ACC112 (cell line): ENCODE measurements around the gene PDE8A.

ENCODE experiments used
- H2AFZ ChIP-seq: fragments of 200-600 bp; sonication (generic); one replicate; pipeline ENCODE4 v1.6.0; 2017; ENCODE audit warnings: antibody characterized with exemption, low read length; ENCODE audit not compliant: unreplicated experiment
- H3K27ac ChIP-seq: fragments of 200-600 bp; sonication (generic); 2 replicates; pipeline ENCODE4 v1.5.1; 2014; ENCODE audit warnings: low read depth, mild to moderate bottlenecking, antibody characterized with exemption, low read length, moderate library complexity
- H3K27me3 ChIP-seq: fragments of 200-600 bp; sonication (generic); 2 replicates; pipeline ENCODE4 v1.6.1; 2014; ENCODE audit warnings: mild to moderate bottlenecking, antibody characterized with exemption, low read length, moderate library complexity, mixed read lengths; ENCODE audit not compliant: insufficient read depth
- H3K36me3 ChIP-seq: fragments of 200-600 bp; sonication (generic); 2 replicates; pipeline ENCODE4 v1.6.1; 2016; ENCODE audit warnings: mild to moderate bottlenecking, antibody characterized with exemption, low read length, moderate library complexity, mixed read lengths; ENCODE audit not compliant: insufficient read depth
- H3K4me1 ChIP-seq: fragments of 200-600 bp; sonication (generic); one replicate; pipeline ENCODE4 v1.6.1; 2016; ENCODE audit warnings: low read length, mixed read lengths; ENCODE audit not compliant: insufficient read depth, unreplicated experiment, control insufficient read depth
- H3K4me3 ChIP-seq: fragments of 200-600 bp; sonication (generic); 2 replicates; pipeline ENCODE4 v1.5.1; 2014; ENCODE audit warnings: mild to moderate bottlenecking, low read depth, low read length
- H3K79me2 ChIP-seq: fragments of 200-600 bp; sonication (generic); one replicate; pipeline ENCODE4 v1.6.0; 2016; ENCODE audit warnings: low read length; ENCODE audit not compliant: control insufficient read depth, unreplicated experiment, insufficient read depth

Gene PDE8A

GRCh38 chr15:85089929-85090597 is 108.4 kb downstream of the PDE8A start:
- Histone ChIP-seq H3K27me3 (no peaks in the 10 kb centered on the region), H3K4me1 (peaks cover 5% of the 10 kb centered on the region), H3K79me2 (no peaks in the 10 kb centered on the region), H2AFZ (no peak overlapping the region), H3K27ac (no peak overlapping the region), H3K4me3 (no peak overlapping the region), H3K36me3 (peaks cover 6% of the 10 kb centered on the region; the same call in 1 of the 2 replicates)

- H3K4me1 ChIP-seq = peaks cover 5% of the 10 kb centered on the region
- no peaks in the 10 kb centered on the region for H3K27me3 ChIP-seq
- no peak overlapping the region for H3K4me3 ChIP-seq
- no peaks in the 10 kb centered on the region for H3K79me2 ChIP-seq
- peaks cover 6% of the 10 kb centered on the region; the same call in 1 of the 2 replicates for H3K36me3 ChIP-seq
- H3K27ac ChIP-seq = no peak overlapping the region
- H2AFZ ChIP-seq = no peak overlapping the region
These were observed 110.3 kb downstream of the PDE8A start for GRCh38 chr15:85091990-85092389.

DNA sequence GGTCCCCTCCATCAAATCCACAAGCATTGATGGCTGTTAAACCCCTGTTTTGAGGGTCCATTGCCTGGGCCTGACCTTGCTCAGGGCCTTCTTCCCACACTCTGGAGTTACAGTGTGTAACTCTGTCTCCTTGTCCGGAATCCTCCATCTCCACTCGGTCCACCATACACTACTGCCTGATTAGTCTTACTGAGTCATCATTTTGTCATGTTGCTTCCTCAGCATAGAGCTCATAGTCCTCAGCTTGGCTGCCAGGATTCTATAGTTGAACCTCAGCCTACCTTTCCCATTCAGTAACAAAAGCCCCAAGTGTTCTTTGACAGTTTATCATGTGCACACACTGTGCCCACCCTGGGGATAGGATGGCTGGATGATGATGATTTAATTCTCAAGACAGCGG is 113.0 kb downstream of the PDE8A start:
- Histone ChIP-seq H3K36me3 (peaks cover 6% of the 10 kb centered on the region; the same call in 1 of the 2 replicates), H3K27me3 (no peaks in the 10 kb centered on the region), H3K4me3 (no peak overlapping the region), H2AFZ (no peak overlapping the region), H3K79me2 (no peaks in the 10 kb centered on the region), H3K27ac (no peak overlapping the region), H3K4me1 (peaks cover 5% of the 10 kb centered on the region)

- no peaks in the 10 kb centered on the region for H3K79me2 ChIP-seq
- H3K27me3 ChIP-seq = no peaks in the 10 kb centered on the region
- no peak overlapping the region for H2AFZ ChIP-seq
- peaks cover 5% of the 10 kb centered on the region for H3K4me1 ChIP-seq
- H3K36me3 ChIP-seq = peaks cover 6% of the 10 kb centered on the region; the same call in 1 of the 2 replicates
- no peak overlapping the region for H3K4me3 ChIP-seq
- H3K27ac ChIP-seq = no peak overlapping the region
These were observed 113.9 kb downstream of the PDE8A start for GRCh38 chr15:85095566-85095965.

DNA sequence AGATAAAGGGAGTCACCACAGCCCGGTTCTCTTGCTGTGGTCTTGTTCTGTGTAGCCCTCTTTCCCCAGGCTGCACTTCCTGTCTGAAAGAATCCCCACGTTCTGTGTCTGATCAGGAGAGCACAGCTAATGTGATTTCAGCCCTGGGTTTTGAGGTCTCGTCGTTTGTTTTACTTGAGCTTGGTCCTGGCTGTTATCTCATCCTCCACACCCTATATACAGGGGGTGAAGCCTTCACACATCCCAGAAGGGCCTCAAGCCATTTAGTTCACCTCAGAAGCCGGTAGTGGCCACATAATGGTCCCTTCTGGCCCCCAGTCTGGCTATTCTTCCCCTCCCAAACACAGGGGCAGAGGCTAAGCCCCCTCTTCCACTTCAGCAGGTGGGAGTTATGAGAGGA is 115.6 kb downstream of the PDE8A start:
- Histone ChIP-seq H3K27me3 (no peaks in the 10 kb centered on the region), H3K4me1 (peaks cover 5% of the 10 kb centered on the region), H3K79me2 (no peaks in the 10 kb centered on the region), H2AFZ (no peak overlapping the region), H3K27ac (no peak overlapping the region), H3K36me3 (peaks cover 4% of the 10 kb centered on the region; the same call in 1 of the 2 replicates), H3K4me3 (no peak overlapping the region)

- Histone ChIP-seq H3K27ac (no peak overlapping the region), H2AFZ (no peak overlapping the region), H3K79me2 (no peaks in the 10 kb centered on the region), H3K4me1 (peaks cover 5% of the 10 kb centered on the region), H3K4me3 (no peak overlapping the region), H3K27me3 (no peaks in the 10 kb centered on the region), H3K36me3 (no peaks in the 10 kb centered on the region)
These were observed 116.1 kb downstream of the PDE8A start for GRCh38 chr15:85097725-85098124.

DNA sequence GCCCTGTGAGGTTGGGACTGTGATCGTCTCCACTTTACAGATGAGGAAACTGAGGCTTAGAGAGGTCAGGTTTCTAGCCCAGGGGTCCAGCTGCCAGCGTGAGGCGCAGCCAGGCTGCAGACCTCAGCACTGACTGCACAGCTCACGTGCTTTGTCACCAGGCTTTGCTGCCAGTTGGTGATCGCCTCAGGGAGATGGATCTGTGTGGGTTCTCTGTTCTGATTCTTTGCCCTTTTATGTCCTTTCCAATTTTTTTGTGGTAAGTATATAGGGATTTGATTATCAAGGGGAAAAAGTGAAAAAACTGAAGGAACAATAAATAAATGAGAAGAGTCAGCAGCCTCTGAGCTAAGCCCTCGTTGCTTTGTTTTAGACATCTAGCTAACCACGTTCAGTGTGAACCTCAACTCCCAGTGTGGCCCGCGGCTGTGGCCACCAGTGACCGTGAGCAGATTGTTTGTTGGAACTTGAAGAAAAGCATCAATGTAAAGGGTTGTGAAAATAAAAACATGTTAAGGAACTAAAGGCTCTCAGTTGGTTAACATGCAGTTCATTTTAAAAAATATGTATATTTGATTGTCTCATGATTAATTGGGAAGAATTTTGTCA is 117.6 kb downstream of the PDE8A start:
- no peak overlapping the region for H2AFZ ChIP-seq

GRCh38 chr15:85100186-85100937 is 118.7 kb downstream of the PDE8A start:
- H3K4me3 ChIP-seq = no peak overlapping the region
- H3K36me3 ChIP-seq = no peaks in the 10 kb centered on the region
- no peak overlapping the region for H2AFZ ChIP-seq

More for the DNA sequence above, 117.6 kb downstream of the PDE8A start:
- H3K27ac ChIP-seq = no peak overlapping the region
- peaks cover 3% of the 10 kb centered on the region for H3K4me1 ChIP-seq
- H3K27me3 ChIP-seq = no peaks in the 10 kb centered on the region
- H3K4me3 ChIP-seq = no peak overlapping the region
- no peaks in the 10 kb centered on the region for H3K36me3 ChIP-seq
- H3K79me2 ChIP-seq = no peaks in the 10 kb centered on the region

DNA sequence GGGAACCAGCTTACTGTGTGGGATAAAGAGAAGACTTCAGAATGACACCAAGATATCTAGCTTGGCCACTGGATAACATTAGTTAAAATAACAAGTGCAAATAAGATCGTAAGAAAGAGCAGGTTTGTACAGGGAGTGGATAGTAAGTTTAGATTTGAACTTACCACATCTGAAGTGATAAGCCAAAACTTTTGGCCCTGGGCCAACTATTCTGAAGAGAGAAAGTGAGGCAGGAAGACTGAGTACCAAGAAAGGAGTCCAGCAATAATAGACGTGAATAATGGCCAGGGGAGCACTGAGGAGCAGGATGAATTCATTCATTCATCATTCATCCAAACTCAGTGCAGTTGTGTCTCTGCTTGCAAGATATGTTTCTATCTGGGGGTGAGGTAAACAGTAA is 122.9 kb downstream of the PDE8A start:
- Histone ChIP-seq H3K4me3 (no peak overlapping the region), H3K27me3 (no peaks in the 10 kb centered on the region), H3K79me2 (no peaks in the 10 kb centered on the region), H3K27ac (no peak overlapping the region), H3K36me3 (no peaks in the 10 kb centered on the region), H3K4me1 (no peaks in the 10 kb centered on the region), H2AFZ (no peak overlapping the region)

More at GRCh38 chr15:85100186-85100937, 118.7 kb downstream of the PDE8A start:
- Histone ChIP-seq H3K27ac (no peak overlapping the region), H3K79me2 (no peaks in the 10 kb centered on the region), H3K27me3 (no peaks in the 10 kb centered on the region), H3K4me1 (no peaks in the 10 kb centered on the region)

- no peaks in the 10 kb centered on the region for H3K27me3 ChIP-seq
- H3K27ac ChIP-seq = no peak overlapping the region
- no peak overlapping the region for H2AFZ ChIP-seq
- no peaks in the 10 kb centered on the region for H3K4me1 ChIP-seq
- H3K79me2 ChIP-seq = no peaks in the 10 kb centered on the region
- no peaks in the 10 kb centered on the region; the same call in 1 of the 2 replicates for H3K36me3 ChIP-seq
- H3K4me3 ChIP-seq = no peak overlapping the region
These were observed 126.5 kb downstream of the PDE8A start for GRCh38 chr15:85108136-85108535.
